ENCODE measurements around the gene HAO1. TPM values are rescaled to one million over a fixed set of nuclear protein-coding genes. Genes with fewer than 3 reads are reported as not detected.

Gene HAO1
- total and polyA plus RNA-seq, 9 of the 15 experiments (the other 6 are each of a cell fraction or from before 2014, with no cell fraction given), result not detected

DNA sequence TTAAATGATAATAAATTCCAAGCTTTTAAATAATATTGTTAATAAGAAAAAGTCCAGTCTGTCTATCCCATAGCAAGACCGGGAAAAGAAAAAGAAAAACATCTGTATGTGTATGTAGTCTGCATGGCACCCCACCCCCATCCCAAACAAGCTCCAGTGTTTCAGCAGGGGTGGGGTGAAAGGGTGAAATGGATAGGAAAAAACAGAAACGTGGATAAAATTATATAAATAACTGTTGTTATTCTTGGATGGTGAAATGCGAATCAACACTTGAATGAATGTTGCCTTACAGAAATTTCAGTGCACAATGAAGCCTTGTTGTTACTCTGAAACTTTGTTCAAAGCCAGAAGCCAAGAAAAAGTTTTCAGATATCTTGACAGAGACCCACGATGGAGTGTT, 31.4 kb downstream of the HAO1 start (continued):
- no peak for TF ChIP-seq ARID3B (CRISPR knock-in tag; IDR thresholded peaks at IDR 0.05; ENCODE audit: borderline replicate concordance)
- TF ChIP-seq HDAC3 (IDR thresholded peaks at IDR 0.05; ENCODE audit: borderline replicate concordance, partially characterized antibody), result no peak
- TF ChIP-seq UBTF (IDR thresholded peaks at IDR 0.05; ENCODE audit: borderline replicate concordance in 1 of 2, low read depth in 2 of 2, low read length in 2 of 2), result no peak
- no peak for TF ChIP-seq RBM15 (IDR thresholded peaks at IDR 0.05; ENCODE audit: insufficient read depth, low read length)
- TF ChIP-seq LCOR (CRISPR knock-in tag; IDR thresholded peaks at IDR 0.05), result no peak

GRCh38 chr20:7903429-7903828, 36.8 kb downstream of the HAO1 start:
- no peak overlapping the region for H3K9ac ChIP-seq (ENCODE audit: insufficient read depth in 1 of 2, low read depth in 2 of 2, low read length in 2 of 2)
- CTCF ChIA-PET (ENCODE audit: low intra/inter-chr PET ratio), result no interaction called here
- H3K27ac ChIP-seq (ENCODE audit: extremely low read depth, low read depth, low read length), result no peak overlapping the region
- no peak overlapping the region for H3K4me3 ChIP-seq
- WGBS (ENCODE audit: insufficient coverage, low coverage, missing lambda C conversion rate), result 0% methylated on average over 1 of the region's 1 CpG
- H3K9me3 ChIP-seq (replicated peaks; ENCODE audit: control insufficient read depth, insufficient read depth, low read depth, low read length), result no peaks in the 10 kb centered on the region
- H3K4me2 ChIP-seq (ENCODE audit: insufficient read depth, low read length), result no peak overlapping the region
- no peaks in the 10 kb centered on the region for H3K36me3 ChIP-seq (ENCODE audit: control insufficient read depth, insufficient read depth, low read length)
- H3K4me1 ChIP-seq (replicated peaks in 1 of 2; ENCODE audit: control insufficient read depth in 2 of 2, insufficient read depth in 2 of 2, low read length in 2 of 2), result no peaks in the 10 kb centered on the region
- POLR2A ChIA-PET, result no interaction called here
- DNase-seq (ENCODE audit: extremely low read depth in 1 of 4, low spot score in 3 of 4), result no peak
- intact Hi-C loops (cut with micrococcal nuclease), result no loop called here
- H2AFZ ChIP-seq (ENCODE audit: low read depth, low read length), result no peak overlapping the region
- no TSS peak for BruUV-seq (replicated peaks)
- no peaks in the 10 kb centered on the region for H3K9me1 ChIP-seq (ENCODE audit: control insufficient read depth, insufficient read depth, low read length)
- no peak for ATAC-seq
- FAIRE-seq, result no peak
- H4K20me1 ChIP-seq (replicated peaks; ENCODE audit: control insufficient read depth, insufficient read depth, low read length), result no peaks in the 10 kb centered on the region
- H3K79me2 ChIP-seq (ENCODE audit: control insufficient read depth, insufficient read depth, low read length), result no peaks in the 10 kb centered on the region
- no peaks in the 10 kb centered on the region for H3K27me3 ChIP-seq (ENCODE audit: control insufficient read depth in 2 of 2, insufficient read depth in 2 of 2, low read length in 2 of 2)
- in situ Hi-C loops (cut with MboI), result no loop called here
- TF ChIP-seq BCL6 (CRISPR knock-in tag; IDR thresholded peaks at IDR 0.05), result no peak
- TF ChIP-seq ZFP1 (CRISPR knock-in tag; IDR thresholded peaks at IDR 0.05), result no peak
- TF ChIP-seq, protein P1, sequence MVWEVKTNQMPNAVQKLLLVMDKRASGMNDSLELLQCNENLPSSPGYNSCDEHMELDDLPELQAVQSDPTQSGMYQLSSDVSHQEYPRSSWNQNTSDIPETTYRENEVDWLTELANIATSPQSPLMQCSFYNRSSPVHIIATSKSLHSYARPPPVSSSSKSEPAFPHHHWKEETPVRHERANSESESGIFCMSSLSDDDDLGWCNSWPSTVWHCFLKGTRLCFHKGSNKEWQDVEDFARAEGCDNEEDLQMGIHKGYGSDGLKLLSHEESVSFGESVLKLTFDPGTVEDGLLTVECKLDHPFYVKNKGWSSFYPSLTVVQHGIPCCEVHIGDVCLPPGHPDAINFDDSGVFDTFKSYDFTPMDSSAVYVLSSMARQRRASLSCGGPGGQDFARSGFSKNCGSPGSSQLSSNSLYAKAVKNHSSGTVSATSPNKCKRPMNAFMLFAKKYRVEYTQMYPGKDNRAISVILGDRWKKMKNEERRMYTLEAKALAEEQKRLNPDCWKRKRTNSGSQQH (CRISPR knock-in tag; IDR thresholded peaks at IDR 0.05), result no peak
- TF ChIP-seq TOE1 (IDR thresholded peaks at IDR 0.05; ENCODE audit: borderline replicate concordance), result no peak
- TF ChIP-seq TOE1 (CRISPR knock-in tag; IDR thresholded peaks at IDR 0.05; ENCODE audit: borderline replicate concordance, low read depth), result no peak
- TF ChIP-seq NR1H2 (CRISPR knock-in tag; IDR thresholded peaks at IDR 0.05), result no peak
- TF ChIP-seq YBX1 (IDR thresholded peaks at IDR 0.05), result no peak
- TF ChIP-seq FOXK2 (conservative IDR thresholded peaks at IDR 0.05 in 1 of 2, IDR thresholded peaks at IDR 0.05 in 1 of 2; ENCODE audit: low read depth in 2 of 2), result no peak
- TF ChIP-seq BRF2 (IDR thresholded peaks at IDR 0.05; ENCODE audit: borderline replicate concordance, insufficient read depth, insufficient read length), result no peak
- TF ChIP-seq SIN3A (IDR thresholded peaks at IDR 0.05; ENCODE audit: borderline replicate concordance in 2 of 2, control insufficient read depth in 1 of 2, low read depth in 2 of 2, low read length in 2 of 2), result no peak

All from K562 (cell line).